Right lobe of liver (tissue), 4 donors: ENCODE measurements around the gene UCK2.

Source experiments
- POLR2A ChIP-seq: fragments of 450-650 bp; IDR thresholded peaks from one replicate; pipeline ENCODE4 v1.6.1; 2017; ENCODE audit warnings: antibody characterized with exemption, mild to moderate bottlenecking
- TF ChIP-seq, protein P1 (sequence below), 4 donors: fragments of 200-600 bp in 3 of 4; fragments of 450-650 bp in 1 of 4; IDR thresholded peaks; one replicate each; pipeline versions ENCODE4 v1.5.1 to v1.8.0; 2016 to 2022; ENCODE audit warnings: antibody characterized with exemption in 4 of 4, mild to moderate bottlenecking in 2 of 4
- donor health status: DM: no; HTN: no; CAD: no.
- donor health status: DM: no; HTN: no; CAD: no.
- donor health status: DM: no; HTN: yes; CAD: no.

DNA sequence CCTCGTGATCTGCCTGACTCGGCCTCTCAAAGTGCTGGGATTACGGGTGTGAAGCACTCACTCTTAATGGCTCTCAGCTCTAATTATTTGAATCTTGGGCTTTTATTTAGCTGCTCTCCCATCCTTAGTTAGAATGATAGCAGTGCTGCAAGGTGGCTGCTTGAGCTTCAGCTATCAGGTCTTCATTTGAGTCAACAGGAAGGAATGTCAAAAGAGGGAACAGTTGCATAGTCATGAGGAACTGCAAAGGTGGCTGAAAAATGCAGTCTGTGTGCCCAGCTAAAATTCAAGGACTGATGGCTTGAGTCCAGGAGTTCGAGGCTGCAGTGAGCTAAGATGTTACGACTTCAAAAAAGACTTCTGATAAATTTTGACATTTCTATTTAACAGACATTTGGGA, 55.6 kb downstream of the UCK2 start:
- TF ChIP-seq, protein P1, sequence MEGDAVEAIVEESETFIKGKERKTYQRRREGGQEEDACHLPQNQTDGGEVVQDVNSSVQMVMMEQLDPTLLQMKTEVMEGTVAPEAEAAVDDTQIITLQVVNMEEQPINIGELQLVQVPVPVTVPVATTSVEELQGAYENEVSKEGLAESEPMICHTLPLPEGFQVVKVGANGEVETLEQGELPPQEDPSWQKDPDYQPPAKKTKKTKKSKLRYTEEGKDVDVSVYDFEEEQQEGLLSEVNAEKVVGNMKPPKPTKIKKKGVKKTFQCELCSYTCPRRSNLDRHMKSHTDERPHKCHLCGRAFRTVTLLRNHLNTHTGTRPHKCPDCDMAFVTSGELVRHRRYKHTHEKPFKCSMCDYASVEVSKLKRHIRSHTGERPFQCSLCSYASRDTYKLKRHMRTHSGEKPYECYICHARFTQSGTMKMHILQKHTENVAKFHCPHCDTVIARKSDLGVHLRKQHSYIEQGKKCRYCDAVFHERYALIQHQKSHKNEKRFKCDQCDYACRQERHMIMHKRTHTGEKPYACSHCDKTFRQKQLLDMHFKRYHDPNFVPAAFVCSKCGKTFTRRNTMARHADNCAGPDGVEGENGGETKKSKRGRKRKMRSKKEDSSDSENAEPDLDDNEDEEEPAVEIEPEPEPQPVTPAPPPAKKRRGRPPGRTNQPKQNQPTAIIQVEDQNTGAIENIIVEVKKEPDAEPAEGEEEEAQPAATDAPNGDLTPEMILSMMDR (IDR thresholded peaks at IDR 0.05), result no peak
- no peak for TF ChIP-seq POLR2A
